IMR-90 (cell line): ENCODE data around the gene RABGAP1. TPM values are rescaled to one million over a fixed set of nuclear protein-coding genes. Genes with fewer than 3 reads are reported as not detected.

Experiments
- ATAC-seq: fragments of 200-7000 bp; cut with Tn5 transposase; 2 replicates; pipeline ENCODE4 v1.9.1; 2020; ENCODE audit warnings: low read depth, mild to moderate bottlenecking, moderate library complexity
- BruUV-seq: library from RNA; stranded (reverse); fragments of 400-500 nt; replicated peaks from 2 replicates; lab custom pipeline; 2021; lab: Mats Ljungman, UMichigan
- CTCF ChIA-PET: fragments of 300-600 bp; formaldehyde crosslinking; extraction: SDS; loops from one replicate; lab custom pipeline; 2021; ENCODE audit warnings: antibody characterized with exemption; lab: Yijun Ruan, JAX
- POLR2A ChIA-PET: fragments of 300-600 bp; sonication (Branson Sonifier 250); formaldehyde crosslinking; loops from one replicate; lab custom pipeline; 2022; ENCODE audit warnings: antibody characterized with exemption; ENCODE audit not compliant: unreplicated experiment; lab: Charles Lee
- DNase-seq: peaks from one replicate; pipeline ENCODE4 v3.0.0; 2013
- H2AFZ ChIP-seq: replicated peaks from 2 replicates; pipeline ENCODE3; 2013; ENCODE audit warnings: low read length, mild to moderate bottlenecking; ENCODE audit not compliant: poor library complexity
- H2AK5ac ChIP-seq: 2 replicates; pipeline ENCODE4 v1.6.1; 2013; ENCODE audit warnings: low read depth, low read length, inconsistent platforms
- H2AK9ac ChIP-seq: replicated peaks from 2 replicates; pipeline ENCODE3; 2013; ENCODE audit warnings: mild to moderate bottlenecking, low read depth, low read length, moderate library complexity; ENCODE audit not compliant: poor library complexity
- H2BK120ac ChIP-seq: 2 replicates; pipeline ENCODE4 v1.6.1; 2013; ENCODE audit warnings: low read depth, low read length, inconsistent platforms
- H2BK15ac ChIP-seq: 3 replicates; pipeline ENCODE4 v1.6.1; 2013; ENCODE audit warnings: low read depth, low read length, inconsistent platforms
- H2BK20ac ChIP-seq: 2 replicates; pipeline ENCODE4 v1.6.1; 2013; ENCODE audit warnings: low read depth, mild to moderate bottlenecking, inconsistent platforms, low read length, moderate library complexity
- H2BK5ac ChIP-seq: 2 replicates; pipeline ENCODE4 v1.6.1; 2013; ENCODE audit warnings: mild to moderate bottlenecking, low read depth, low read length, inconsistent platforms; ENCODE audit not compliant: poor library complexity, severe bottlenecking
- H3K14ac ChIP-seq: replicated peaks from 2 replicates; pipeline ENCODE4 v1.6.1; 2013; ENCODE audit warnings: low read depth, low read length, inconsistent platforms
- H3K18ac ChIP-seq: 2 replicates; pipeline ENCODE4 v1.6.1; 2013; ENCODE audit warnings: low read depth, low read length, control low read depth
- H3K23ac ChIP-seq: 2 replicates; pipeline ENCODE4 v1.6.1; 2013; ENCODE audit warnings: low read depth, low read length, inconsistent platforms
- H3K27ac ChIP-seq: 2 replicates; pipeline ENCODE4 v1.5.1; 2013; ENCODE audit warnings: mild to moderate bottlenecking, control low read depth, low read length; ENCODE audit not compliant: insufficient read depth
- H3K27me3 ChIP-seq: 2 replicates; pipeline ENCODE4 v1.6.1; 2013; ENCODE audit warnings: low read length; ENCODE audit not compliant: control insufficient read depth, insufficient read depth
- H3K36me3 ChIP-seq: 2 replicates; pipeline ENCODE4 v1.6.1; 2013; ENCODE audit warnings: low read length, mixed read lengths; ENCODE audit not compliant: control insufficient read depth, insufficient read depth
- H3K4ac ChIP-seq: 2 replicates; pipeline ENCODE4 v1.6.1; 2013; ENCODE audit warnings: low read depth, low read length, inconsistent platforms
- H3K4me1 ChIP-seq: 2 replicates; pipeline ENCODE4 v1.6.1; 2013; ENCODE audit warnings: low read length, mixed read lengths; ENCODE audit not compliant: control insufficient read depth, insufficient read depth
- H3K4me2 ChIP-seq: 2 replicates; pipeline ENCODE4 v1.6.1; 2013; ENCODE audit warnings: low read depth, mild to moderate bottlenecking, control low read depth, low read length, moderate library complexity
- H3K4me3 ChIP-seq: 2 replicates; pipeline ENCODE4 v1.5.1; 2013; ENCODE audit warnings: low read depth, mild to moderate bottlenecking, control low read depth, low read length, moderate library complexity; ENCODE audit not compliant: insufficient read depth
- H3K56ac ChIP-seq: 2 replicates; pipeline ENCODE4 v1.6.1; 2013; ENCODE audit warnings: low read length, inconsistent platforms; ENCODE audit not compliant: insufficient read depth; ENCODE audit errors: extremely low read depth
- H3K79me1 ChIP-seq, 2 experiments: 2 replicates each; pipeline ENCODE4 v1.6.1; 2013; ENCODE audit warnings: low read length in 2 of 2, inconsistent platforms in 1 of 2, low read depth in 1 of 2
- H3K9ac ChIP-seq: 2 replicates; pipeline ENCODE4 v1.6.1; 2013; ENCODE audit warnings: low read depth, low read length, control low read depth
- H3K9me1 ChIP-seq: 2 replicates; pipeline ENCODE4 v1.6.1; 2013; ENCODE audit warnings: low read length, inconsistent platforms; ENCODE audit not compliant: insufficient read depth
- H3K9me3 ChIP-seq: 2 replicates; pipeline ENCODE4 v1.6.1; 2013; ENCODE audit warnings: low read length; ENCODE audit not compliant: control insufficient read depth, insufficient read depth
- H4K20me1 ChIP-seq: 2 replicates; pipeline ENCODE4 v1.6.1; 2013; ENCODE audit warnings: low read length, inconsistent platforms; ENCODE audit not compliant: insufficient read depth
- H4K5ac ChIP-seq: 2 replicates; pipeline ENCODE4 v1.6.1; 2013; ENCODE audit warnings: mild to moderate bottlenecking, low read depth, low read length, control low read depth
- H4K8ac ChIP-seq, 2 experiments: 2 replicates each; pipeline ENCODE4 v1.6.1; 2013; ENCODE audit warnings: low read depth in 2 of 2, low read length in 2 of 2, control low read depth in 1 of 2, inconsistent platforms in 1 of 2
- H4K91ac ChIP-seq: 2 replicates; pipeline ENCODE4 v1.6.1; 2013; ENCODE audit warnings: low read depth, low read length, inconsistent platforms; ENCODE audit not compliant: insufficient read depth
- BHLHE40 ChIP-seq: fragments of 150-350 bp; IDR thresholded peaks from 2 replicates; pipeline ENCODE4 v1.6.1; 2016; ENCODE audit warnings: mild to moderate bottlenecking, low read depth, low read length
- CEBPB ChIP-seq: IDR thresholded peaks from 2 replicates; pipeline ENCODE4 v1.6.1; 2012; ENCODE audit warnings: low read depth, low read length, improper control_type of control experiment
- CHD1 ChIP-seq: IDR thresholded peaks from 2 replicates; pipeline ENCODE4 v1.6.1; 2012; ENCODE audit warnings: low read depth, low read length, improper control_type of control experiment
- CTCF ChIP-seq: conservative IDR thresholded peaks from 2 replicates; pipeline ENCODE4 v1.5.1; 2012; ENCODE audit warnings: mild to moderate bottlenecking, low read depth, low read length, improper control_type of control experiment
- ELK1 ChIP-seq: fragments of 150-350 bp; IDR thresholded peaks from 2 replicates; pipeline ENCODE4 v1.6.1; 2016; ENCODE audit warnings: low read depth, mild to moderate bottlenecking, low read length, moderate library complexity, borderline replicate concordance
- FOS ChIP-seq: fragments of 150-350 bp; IDR thresholded peaks from 2 replicates; pipeline ENCODE4 v1.6.1; 2016; ENCODE audit warnings: low read depth, low read length
- MAFK ChIP-seq: IDR thresholded peaks from 2 replicates; pipeline ENCODE4 v1.6.1; 2012; ENCODE audit warnings: low read depth, low read length, improper control_type of control experiment
- MAZ ChIP-seq: IDR thresholded peaks from 2 replicates; pipeline ENCODE4 v1.6.1; 2012; ENCODE audit warnings: low read depth, mild to moderate bottlenecking, low read length, improper control_type of control experiment, moderate library complexity, borderline replicate concordance
- MXI1 ChIP-seq: IDR thresholded peaks from 2 replicates; pipeline ENCODE4 v1.6.1; 2012; ENCODE audit warnings: low read depth, mild to moderate bottlenecking, low read length, moderate library complexity, borderline replicate concordance
- NFE2L2 ChIP-seq: fragments of 150-350 bp; IDR thresholded peaks from 2 replicates; pipeline ENCODE4 v1.6.1; 2016; ENCODE audit warnings: low read depth, mild to moderate bottlenecking, low read length
- POLR2A ChIP-seq: IDR thresholded peaks from 2 replicates; pipeline ENCODE4 v1.6.1; 2012; ENCODE audit warnings: mild to moderate bottlenecking, low read depth, low read length
- RAD21 ChIP-seq: IDR thresholded peaks from 2 replicates; pipeline ENCODE4 v1.6.1; 2012; ENCODE audit warnings: low read length, improper control_type of control experiment
- RCOR1 ChIP-seq: IDR thresholded peaks from 2 replicates; pipeline ENCODE4 v1.6.1; 2012; ENCODE audit warnings: mild to moderate bottlenecking, low read length, improper control_type of control experiment; ENCODE audit not compliant: insufficient replicate concordance
- RFX5 ChIP-seq: IDR thresholded peaks from 2 replicates; pipeline ENCODE4 v1.8.0; 2012; ENCODE audit warnings: low read depth, mild to moderate bottlenecking, low read length, moderate library complexity
- SMC3 ChIP-seq: fragments of 150-350 bp; IDR thresholded peaks from 2 replicates; pipeline ENCODE4 v1.6.1; 2016; ENCODE audit warnings: low read depth, mild to moderate bottlenecking, antibody characterized with exemption, low read length, moderate library complexity
- USF2 ChIP-seq: fragments of 150-350 bp; IDR thresholded peaks from 2 replicates; pipeline ENCODE4 v1.6.1; 2017; ENCODE audit warnings: mild to moderate bottlenecking, antibody characterized with exemption, low read length, low read depth
- WGBS, 2 experiments: methylation state at CpG; one replicate each; pipeline versions ENCODE4 v1.1.5 to v1.1.7; 2013; ENCODE audit warnings: missing lambda C conversion rate in 2 of 2; ENCODE audit not compliant: insufficient read length in 1 of 2; ENCODE audit errors: extremely low coverage in 2 of 2; 5-methylcytosine and 5-hydroxymethylcytosine counted together
- dilution Hi-C: fragments of 300-500 bp; cut with HindIII; formaldehyde crosslinking; loops from one replicate; pipeline ENCODE4 v1.14.3; 2018; ENCODE audit warnings: low sequenced_read_pairs; ENCODE audit not compliant: unreplicated experiment
- in situ Hi-C: fragments of 300-500 bp; cut with MboI; formaldehyde crosslinking; loops from 3 replicates; pipeline ENCODE4 v1.14.3; 2019; ENCODE audit warnings: low sequenced_read_pairs, inconsistent platforms, mixed read lengths
- intact Hi-C: fragments of 100-400 bp; cut with micrococcal nuclease; formaldehyde crosslinking; loops from 2 replicates; pipeline ENCODE4 v1.10.0; 2022
- polyA plus RNA-seq, 3 experiments: library from polyadenylated mRNA; depleted of rRNA; stranded (reverse); fragments of >200 nt; gene quantifications; 2 replicates each; pipeline ENCODE4 v1.2.3, GENCODE V29; 2012; ENCODE audit warnings: low replicate concordance in 1 of 3
- total RNA-seq: library from RNA; depleted of rRNA; stranded (reverse); fragments of >200 nt; gene quantifications from 2 replicates; pipeline ENCODE4 v1.2.3, GENCODE V29; 2012

RABGAP1 gene
- total and polyA plus RNA-seq, 2 of the 4 experiments (the other 2 are of a cell fraction): 20.0 to 53.9 TPM

GRCh38 chr9:123115146-123115913 lies 174.5 kb downstream of the RABGAP1 start:
- in situ Hi-C loops: no loop called here
- H3K79me1 ChIP-seq: no peaks in the 10 kb centered on the region
- no peaks in the 10 kb centered on the region for H3K4me1 ChIP-seq
- WGBS, 2 experiments: 75% methylated on average over 8 of the region's 16 CpGs; no CpG with 5 or more reads in 1 of the 2 experiments
- no peaks in the 10 kb centered on the region for H3K9me3 ChIP-seq
- H4K91ac ChIP-seq: no peak overlapping the region
- H2AK5ac ChIP-seq: no peak overlapping the region
- H3K27me3 ChIP-seq: no peaks in the 10 kb centered on the region
- no peak overlapping the region for H3K9ac ChIP-seq
- H4K5ac ChIP-seq: no peak overlapping the region
- TF ChIP-seq NFE2L2: no peak
- TF ChIP-seq CTCF: no peak
- TF ChIP-seq POLR2A: no peak
- TF ChIP-seq USF2: no peak
- TF ChIP-seq CEBPB: no peak
- no peak for TF ChIP-seq RFX5
- no peak for TF ChIP-seq MAFK
- TF ChIP-seq MAZ: no peak
- TF ChIP-seq RCOR1: no peak
- no peak for TF ChIP-seq SMC3
- TF ChIP-seq RAD21: no peak
- no peak for TF ChIP-seq BHLHE40
- TF ChIP-seq ELK1: no peak
- TF ChIP-seq MXI1: no peak
- no peak for TF ChIP-seq CHD1
- no peak for TF ChIP-seq FOS
- peaks cover 6% of the 10 kb centered on the region; the same call in 1 of the 2 replicates for H3K9me1 ChIP-seq
- no peaks in the 10 kb centered on the region for H4K20me1 ChIP-seq
- ChIA-PET POLR2A (no interaction called here), CTCF (no interaction called here)
- no peak overlapping the region for H4K8ac ChIP-seq
- no peak overlapping the region for H3K4ac ChIP-seq
- no peak overlapping the region for H2AFZ ChIP-seq
- no peak overlapping the region for H2BK20ac ChIP-seq
- no TSS peak for BruUV-seq
- dilution Hi-C loops: no loop called here
- no peak overlapping the region for H3K18ac ChIP-seq
- no peak overlapping the region for H2BK15ac ChIP-seq
- H2AK9ac ChIP-seq: no peak overlapping the region
- H3K27ac ChIP-seq: no peak overlapping the region
- H3K4me2 ChIP-seq: no peak overlapping the region
- H3K23ac ChIP-seq: no peak overlapping the region
- no peak overlapping the region for H3K14ac ChIP-seq
- no peak overlapping the region for H3K56ac ChIP-seq
- intact Hi-C loops: no loop called here
- ATAC-seq: no peak
- DNase-seq: no peak
- H3K4me3 ChIP-seq: no peak overlapping the region
- no peak overlapping the region for H2BK120ac ChIP-seq
- H3K36me3 ChIP-seq: 0 out of 2 replicates have a peak, but pooled peaks cover 3% of the 10 kb centered on the region
- H2BK5ac ChIP-seq: no peak overlapping the region
